ENCODE measurements around the gene FITM2.

The FITM2 gene

GRCh38 chr20:44282192-44282591 is 28.8 kb downstream of the FITM2 start:
- Histone ChIP-seq H3K27ac (ENCODE audit: extremely low read depth, low read depth, low read length) (no peak overlapping the region), H3K4me3 (ENCODE audit: low read depth, low read length) (no peak overlapping the region), H3K9me3 (ENCODE audit: control insufficient read depth, insufficient read depth, low read depth, low read length) (no peaks in the 10 kb centered on the region), H3K4me1 (ENCODE audit: control insufficient read depth, insufficient read depth, low read length) (no peaks in the 10 kb centered on the region), H3K36me3 (ENCODE audit: control insufficient read depth in 2 of 2, insufficient read depth in 1 of 2, low read length in 2 of 2) (no peaks in the 10 kb centered on the region)
- CTCF ChIA-PET, result interaction anchor here (0.6 to 1.4 kb wide), 4 partner anchors 28 to 66 kb away, joined by 3 to 7 read pairs (median 4); partner anchors contain the start of gene FITM2
- TF ChIP-seq ZNF16 (tag by site-specific recombination; IDR thresholded peaks at IDR 0.05; ENCODE audit: low read depth), result no peak
- no peak for TF ChIP-seq ZNF239 (tag by site-specific recombination; IDR thresholded peaks at IDR 0.05)
- no peak for TF ChIP-seq ZBTB1 (tag by site-specific recombination; IDR thresholded peaks at IDR 0.05)
- no peak for TF ChIP-seq ZEB2 (tag by site-specific recombination; IDR thresholded peaks at IDR 0.05)
- no peak for TF ChIP-seq OSR2 (tag by site-specific recombination; IDR thresholded peaks at IDR 0.05)
- no peak for TF ChIP-seq ZNF155 (tag by site-specific recombination; IDR thresholded peaks at IDR 0.05)
- no peak for TF ChIP-seq ZFHX2 (tag by site-specific recombination; conservative IDR thresholded peaks at IDR 0.05)
- TF ChIP-seq ZNF580 (tag by site-specific recombination; IDR thresholded peaks at IDR 0.05), result no peak
- POLR2A ChIA-PET, result no interaction called here

- no peak overlapping the region for H3K27ac ChIP-seq (ENCODE audit: extremely low read depth, low read depth, low read length)
- no peaks in the 10 kb centered on the region for H3K36me3 ChIP-seq (ENCODE audit: control insufficient read depth in 2 of 2, insufficient read depth in 1 of 2, low read length in 2 of 2)
- POLR2A ChIA-PET, result no interaction called here
- TF ChIP-seq ZNF138 (tag by site-specific recombination; IDR thresholded peaks at IDR 0.05; ENCODE audit: borderline replicate concordance) (no peak), ZNF837 (tag by site-specific recombination; IDR thresholded peaks at IDR 0.05) (no peak), ZBTB1 (tag by site-specific recombination; IDR thresholded peaks at IDR 0.05) (no peak), ZFHX2 (tag by site-specific recombination; conservative IDR thresholded peaks at IDR 0.05) (no peak), ZNF341 (tag by site-specific recombination; IDR thresholded peaks at IDR 0.05; ENCODE audit: low read depth) (no peak), ZXDB (tag by site-specific recombination; IDR thresholded peaks at IDR 0.05) (no peak)
- H3K4me3 ChIP-seq (ENCODE audit: low read depth, low read length), result no peak overlapping the region
- no peaks in the 10 kb centered on the region for H3K9me3 ChIP-seq (ENCODE audit: control insufficient read depth, insufficient read depth, low read depth, low read length)
- H3K4me1 ChIP-seq (ENCODE audit: control insufficient read depth, insufficient read depth, low read length), result no peaks in the 10 kb centered on the region
- CTCF ChIA-PET, result no interaction called here
Observed at GRCh38 chr20:44280387-44280786, 30.6 kb downstream of the FITM2 start.

GRCh38 chr20:44279228-44279627 is 31.8 kb downstream of the FITM2 start:
- H3K27ac ChIP-seq (ENCODE audit: extremely low read depth, low read depth, low read length), result no peak overlapping the region
- H3K4me1 ChIP-seq (ENCODE audit: control insufficient read depth, insufficient read depth, low read length), result no peaks in the 10 kb centered on the region
- ChIA-PET CTCF (no interaction called here), POLR2A (no interaction called here)
- H3K9me3 ChIP-seq (ENCODE audit: control insufficient read depth, insufficient read depth, low read depth, low read length), result no peaks in the 10 kb centered on the region
- H3K4me3 ChIP-seq (ENCODE audit: low read depth, low read length), result no peak overlapping the region
- H3K36me3 ChIP-seq (ENCODE audit: control insufficient read depth in 2 of 2, insufficient read depth in 1 of 2, low read length in 2 of 2), result no peaks in the 10 kb centered on the region
- TF ChIP-seq ZNF837 (tag by site-specific recombination; IDR thresholded peaks at IDR 0.05), result no peak
- TF ChIP-seq ZBTB1 (tag by site-specific recombination; IDR thresholded peaks at IDR 0.05), result no peak
- TF ChIP-seq ELK4 (IDR thresholded peaks at IDR 0.05; ENCODE audit: borderline replicate concordance, low read depth, low read length), result no peak
- no peak for TF ChIP-seq ZNF302 (tag by site-specific recombination; IDR thresholded peaks at IDR 0.05; ENCODE audit: low read depth)
- TF ChIP-seq ZNF664 (tag by site-specific recombination; IDR thresholded peaks at IDR 0.05), result no peak
- TF ChIP-seq ZNF341 (tag by site-specific recombination; IDR thresholded peaks at IDR 0.05; ENCODE audit: low read depth), result no peak
- no peak for TF ChIP-seq ZNF791 (tag by site-specific recombination; IDR thresholded peaks at IDR 0.05)
- no peak for TF ChIP-seq FEZF1 (tag by site-specific recombination; IDR thresholded peaks at IDR 0.05)
- no peak for TF ChIP-seq ZNF366 (tag by site-specific recombination; conservative IDR thresholded peaks at IDR 0.05)
